ENCODE results near the gene SNRNP27. TPM values are rescaled to one million over a fixed set of nuclear protein-coding genes. Genes with fewer than 3 reads are reported as not detected.
A peak's percentile ranks its signal among the peaks of the same experiment; 100 is the strongest.

SNRNP27 gene
- total and polyA plus RNA-seq, 9 of the 15 experiments (the other 6 are each of a cell fraction or from before 2014, with no cell fraction given) = 29.2 to 102 (median 65.7) TPM

DNA sequence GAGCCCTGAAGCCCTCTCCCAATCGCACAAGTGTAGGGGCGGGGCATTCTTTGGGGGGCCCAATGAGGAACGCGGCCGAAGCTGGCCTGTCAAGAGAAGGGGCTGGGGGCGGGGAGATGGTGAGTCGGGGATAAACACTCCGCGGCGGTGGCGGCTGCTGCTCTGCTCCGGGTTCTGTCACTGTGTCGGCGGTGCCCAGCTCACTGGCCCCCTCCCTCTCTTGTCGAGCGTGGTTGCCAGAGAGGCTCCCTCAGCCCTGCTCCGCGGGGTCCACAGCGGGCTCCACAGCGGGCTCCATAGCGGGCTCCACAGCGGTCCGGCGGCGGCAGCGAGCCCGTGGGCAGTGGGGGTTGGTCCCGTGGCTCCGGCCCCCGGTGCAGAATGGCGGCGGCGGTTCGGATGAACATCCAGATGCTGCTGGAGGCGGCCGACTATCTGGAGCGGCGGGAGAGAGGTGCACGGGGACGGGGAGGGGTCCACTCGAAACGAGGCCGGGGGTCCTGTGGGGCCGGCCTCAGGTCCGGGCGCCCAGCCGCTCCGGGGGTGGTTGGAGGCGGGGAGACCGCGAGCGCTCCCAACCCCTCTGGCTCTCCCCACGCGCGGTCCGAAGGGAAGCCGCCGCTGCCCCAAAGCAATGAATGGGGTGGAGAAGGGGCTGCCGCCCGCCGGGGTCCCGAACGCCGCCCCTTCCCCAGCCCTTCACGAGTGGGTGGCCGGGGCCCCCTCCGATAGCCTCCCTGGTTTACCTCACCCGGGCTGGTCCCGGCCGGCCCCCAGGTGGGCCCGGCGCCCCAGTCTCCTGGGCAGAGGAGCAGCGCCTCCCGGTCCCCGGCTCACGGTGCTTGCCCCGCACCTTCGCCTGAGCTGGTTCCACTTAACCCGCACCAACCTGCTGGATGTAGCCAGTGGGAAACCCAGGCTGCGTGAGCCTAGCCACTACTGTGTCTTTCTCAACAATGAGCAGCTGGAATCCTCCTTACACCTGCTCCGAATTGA, 21.5 kb downstream of the SNRNP27 start, which contains the start of gene MXD1 (continued):
- TF ChIP-seq, protein P1, sequence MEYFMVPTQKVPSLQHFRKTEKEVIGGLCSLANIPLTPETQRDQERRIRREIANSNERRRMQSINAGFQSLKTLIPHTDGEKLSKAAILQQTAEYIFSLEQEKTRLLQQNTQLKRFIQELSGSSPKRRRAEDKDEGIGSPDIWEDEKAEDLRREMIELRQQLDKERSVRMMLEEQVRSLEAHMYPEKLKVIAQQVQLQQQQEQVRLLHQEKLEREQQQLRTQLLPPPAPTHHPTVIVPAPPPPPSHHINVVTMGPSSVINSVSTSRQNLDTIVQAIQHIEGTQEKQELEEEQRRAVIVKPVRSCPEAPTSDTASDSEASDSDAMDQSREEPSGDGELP (CRISPR knock-in tag; IDR thresholded peaks at IDR 0.05; ENCODE audit: borderline replicate concordance) = no peak; the same call in 1 of the 2 replicates
- TF ChIP-seq CHD2 (IDR thresholded peaks at IDR 0.05; ENCODE audit: low read depth, low read length) (no peak; the same call in none of the 2 replicates), SRSF9 (IDR thresholded peaks at IDR 0.05; ENCODE audit: borderline replicate concordance, low read depth, low read length) (no peak), HIVEP1 (CRISPR knock-in tag; IDR thresholded peaks at IDR 0.05) (no peak), CHCHD3 (CRISPR knock-in tag; IDR thresholded peaks at IDR 0.05) (no peak), HCFC1 (IDR thresholded peaks at IDR 0.05; ENCODE audit: low read depth, low read length) (no peak; the same call in 1 of the 2 replicates), ZEB2 (IDR thresholded peaks at IDR 0.05) (no peak), TAF1 (IDR thresholded peaks at IDR 0.05; ENCODE audit: control insufficient read depth, extremely low read depth, insufficient read depth, low read length, severe bottlenecking) (peak; percentile 94), MTA2 (IDR thresholded peaks at IDR 0.05; ENCODE audit: low read depth) (no peak), SUPT5H (IDR thresholded peaks at IDR 0.05) (peak; percentile 80), PHF8 (IDR thresholded peaks at IDR 0.05; ENCODE audit: borderline replicate concordance, low read length) (peak; percentile 52; the same call in 1 of the 2 replicates), MTA3 (IDR thresholded peaks at IDR 0.05; ENCODE audit: borderline replicate concordance) (peak; percentile 46; the same call in 1 of the 2 replicates), SMARCA5 (IDR thresholded peaks at IDR 0.05) (no peak), ZZZ3 (IDR thresholded peaks at IDR 0.05) (no peak), CC2D1A (IDR thresholded peaks at IDR 0.05) (peak; percentile 60; the same call in 1 of the 2 replicates), IRF2 (CRISPR knock-in tag; IDR thresholded peaks at IDR 0.05) (no peak), FOXA3 (CRISPR knock-in tag; conservative IDR thresholded peaks at IDR 0.05 in 1 of 2, IDR thresholded peaks at IDR 0.05 in 1 of 2) (no peak)
- TF ChIP-seq, protein P2, sequence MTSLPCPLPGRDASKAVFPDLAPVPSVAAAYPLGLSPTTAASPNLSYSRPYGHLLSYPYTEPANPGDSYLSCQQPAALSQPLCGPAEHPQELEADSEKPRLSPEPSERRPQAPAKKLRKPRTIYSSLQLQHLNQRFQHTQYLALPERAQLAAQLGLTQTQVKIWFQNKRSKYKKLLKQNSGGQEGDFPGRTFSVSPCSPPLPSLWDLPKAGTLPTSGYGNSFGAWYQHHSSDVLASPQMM (CRISPR knock-in tag; IDR thresholded peaks at IDR 0.05) = no peak
- TF ChIP-seq, protein P3, sequence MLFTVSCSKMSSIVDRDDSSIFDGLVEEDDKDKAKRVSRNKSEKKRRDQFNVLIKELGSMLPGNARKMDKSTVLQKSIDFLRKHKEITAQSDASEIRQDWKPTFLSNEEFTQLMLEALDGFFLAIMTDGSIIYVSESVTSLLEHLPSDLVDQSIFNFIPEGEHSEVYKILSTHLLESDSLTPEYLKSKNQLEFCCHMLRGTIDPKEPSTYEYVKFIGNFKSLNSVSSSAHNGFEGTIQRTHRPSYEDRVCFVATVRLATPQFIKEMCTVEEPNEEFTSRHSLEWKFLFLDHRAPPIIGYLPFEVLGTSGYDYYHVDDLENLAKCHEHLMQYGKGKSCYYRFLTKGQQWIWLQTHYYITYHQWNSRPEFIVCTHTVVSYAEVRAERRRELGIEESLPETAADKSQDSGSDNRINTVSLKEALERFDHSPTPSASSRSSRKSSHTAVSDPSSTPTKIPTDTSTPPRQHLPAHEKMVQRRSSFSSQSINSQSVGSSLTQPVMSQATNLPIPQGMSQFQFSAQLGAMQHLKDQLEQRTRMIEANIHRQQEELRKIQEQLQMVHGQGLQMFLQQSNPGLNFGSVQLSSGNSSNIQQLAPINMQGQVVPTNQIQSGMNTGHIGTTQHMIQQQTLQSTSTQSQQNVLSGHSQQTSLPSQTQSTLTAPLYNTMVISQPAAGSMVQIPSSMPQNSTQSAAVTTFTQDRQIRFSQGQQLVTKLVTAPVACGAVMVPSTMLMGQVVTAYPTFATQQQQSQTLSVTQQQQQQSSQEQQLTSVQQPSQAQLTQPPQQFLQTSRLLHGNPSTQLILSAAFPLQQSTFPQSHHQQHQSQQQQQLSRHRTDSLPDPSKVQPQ (CRISPR knock-in tag; IDR thresholded peaks at IDR 0.05; ENCODE audit: borderline replicate concordance) = no peak
- TF ChIP-seq, protein P4, sequence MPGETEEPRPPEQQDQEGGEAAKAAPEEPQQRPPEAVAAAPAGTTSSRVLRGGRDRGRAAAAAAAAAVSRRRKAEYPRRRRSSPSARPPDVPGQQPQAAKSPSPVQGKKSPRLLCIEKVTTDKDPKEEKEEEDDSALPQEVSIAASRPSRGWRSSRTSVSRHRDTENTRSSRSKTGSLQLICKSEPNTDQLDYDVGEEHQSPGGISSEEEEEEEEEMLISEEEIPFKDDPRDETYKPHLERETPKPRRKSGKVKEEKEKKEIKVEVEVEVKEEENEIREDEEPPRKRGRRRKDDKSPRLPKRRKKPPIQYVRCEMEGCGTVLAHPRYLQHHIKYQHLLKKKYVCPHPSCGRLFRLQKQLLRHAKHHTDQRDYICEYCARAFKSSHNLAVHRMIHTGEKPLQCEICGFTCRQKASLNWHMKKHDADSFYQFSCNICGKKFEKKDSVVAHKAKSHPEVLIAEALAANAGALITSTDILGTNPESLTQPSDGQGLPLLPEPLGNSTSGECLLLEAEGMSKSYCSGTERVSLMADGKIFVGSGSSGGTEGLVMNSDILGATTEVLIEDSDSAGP (CRISPR knock-in tag; IDR thresholded peaks at IDR 0.05) = no peak
- TF ChIP-seq, protein P5, sequence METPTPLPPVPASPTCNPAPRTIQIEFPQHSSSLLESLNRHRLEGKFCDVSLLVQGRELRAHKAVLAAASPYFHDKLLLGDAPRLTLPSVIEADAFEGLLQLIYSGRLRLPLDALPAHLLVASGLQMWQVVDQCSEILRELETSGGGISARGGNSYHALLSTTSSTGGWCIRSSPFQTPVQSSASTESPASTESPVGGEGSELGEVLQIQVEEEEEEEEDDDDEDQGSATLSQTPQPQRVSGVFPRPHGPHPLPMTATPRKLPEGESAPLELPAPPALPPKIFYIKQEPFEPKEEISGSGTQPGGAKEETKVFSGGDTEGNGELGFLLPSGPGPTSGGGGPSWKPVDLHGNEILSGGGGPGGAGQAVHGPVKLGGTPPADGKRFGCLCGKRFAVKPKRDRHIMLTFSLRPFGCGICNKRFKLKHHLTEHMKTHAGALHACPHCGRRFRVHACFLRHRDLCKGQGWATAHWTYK (CRISPR knock-in tag; IDR thresholded peaks at IDR 0.05) = no peak
